Urothelium cell line (cell line): ENCODE results near the gene ENTPD5.

Source experiments
- DNase-seq: peaks from one replicate; pipeline ENCODE4 v3.0.0; 2011; ENCODE audit warnings: low spot score, mixed read lengths
- FAIRE-seq: peaks from 2 replicates; lab custom pipeline; 2011; peaks lifted over from hg19 to GRCh38; lab: Jason Lieb, UNC

The ENTPD5 gene, protein sequence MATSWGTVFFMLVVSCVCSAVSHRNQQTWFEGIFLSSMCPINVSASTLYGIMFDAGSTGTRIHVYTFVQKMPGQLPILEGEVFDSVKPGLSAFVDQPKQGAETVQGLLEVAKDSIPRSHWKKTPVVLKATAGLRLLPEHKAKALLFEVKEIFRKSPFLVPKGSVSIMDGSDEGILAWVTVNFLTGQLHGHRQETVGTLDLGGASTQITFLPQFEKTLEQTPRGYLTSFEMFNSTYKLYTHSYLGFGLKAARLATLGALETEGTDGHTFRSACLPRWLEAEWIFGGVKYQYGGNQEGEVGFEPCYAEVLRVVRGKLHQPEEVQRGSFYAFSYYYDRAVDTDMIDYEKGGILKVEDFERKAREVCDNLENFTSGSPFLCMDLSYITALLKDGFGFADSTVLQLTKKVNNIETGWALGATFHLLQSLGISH

DNA sequence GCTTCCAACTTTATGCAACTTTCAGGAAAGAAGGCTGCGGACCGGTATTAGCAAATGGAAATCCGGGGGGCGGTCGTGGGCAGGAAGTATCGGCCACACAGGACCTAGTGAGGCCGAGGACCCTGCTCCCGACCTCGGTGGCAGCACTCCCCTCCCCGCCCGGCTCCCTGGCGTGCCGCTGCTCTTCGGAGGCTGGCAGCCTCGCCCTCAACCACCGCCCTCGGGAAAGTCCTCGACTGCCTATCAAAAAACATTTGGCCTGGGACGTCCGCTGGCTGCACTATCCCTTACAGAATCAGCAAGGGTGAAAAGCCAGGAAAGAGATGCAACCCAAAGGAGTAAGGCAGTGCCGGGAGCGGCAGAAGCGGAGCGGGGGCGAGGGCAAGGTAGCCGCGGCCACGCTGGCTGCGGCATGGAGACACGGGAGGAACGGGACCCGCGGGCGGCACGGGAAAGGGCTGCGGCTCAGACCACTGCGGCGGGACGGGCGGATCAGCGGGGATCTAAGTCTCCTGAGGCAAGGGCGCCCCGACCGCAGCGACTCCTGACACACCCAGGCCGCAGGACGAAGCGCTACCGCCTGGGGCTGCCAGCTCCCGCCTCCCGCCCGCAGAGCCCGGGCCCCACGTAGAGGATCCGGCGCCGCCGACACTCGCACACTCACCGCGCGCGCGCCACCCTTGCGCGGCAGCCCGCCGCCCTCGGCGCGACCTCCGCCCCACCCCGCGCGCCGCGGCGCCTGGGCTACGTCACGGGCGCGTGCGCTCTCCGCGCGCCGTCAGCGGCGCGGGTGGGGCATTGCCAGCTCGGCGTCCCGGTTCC, at the start of gene ENTPD5, which contains the start of gene BBOF1:
TSS of gene ENTPD5 (minus strand) at position 703 of the 822 bp plus-strand sequence. CDS start 31,186 bp downstream, outside the sequence.
TSS of gene BBOF1 (plus strand) at position 764 of the 822 bp plus-strand sequence. CDS start 130 bp downstream, outside the sequence.
- FAIRE-seq (peak; percentile 100), DNase-seq (peak; percentile 100)

GRCh38 chr14:74065746-74066575, 46.9 kb upstream of the ENTPD5 start:
- DNase-seq (no peak), FAIRE-seq (no peak)

DNA sequence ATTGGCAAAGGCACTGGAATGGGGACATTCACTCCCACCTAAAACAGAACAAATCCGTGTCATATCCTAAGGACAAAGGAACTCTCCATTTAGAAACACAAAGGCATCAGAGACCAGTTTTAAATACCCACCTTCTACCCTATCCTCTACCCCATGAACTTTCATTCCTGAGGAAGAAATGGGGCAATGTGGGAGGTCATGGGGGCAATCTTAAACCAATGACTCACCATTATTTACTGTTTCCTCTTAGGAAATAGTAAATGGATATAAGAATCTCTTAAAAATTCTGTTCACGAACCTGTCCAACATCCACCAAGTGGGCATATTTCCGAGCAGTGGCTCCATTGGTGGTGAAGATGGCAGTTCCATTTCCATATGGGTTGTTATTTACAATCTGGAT, 45.8 kb upstream of the ENTPD5 start:
- FAIRE-seq: no peak
- DNase-seq: no peak

DNA sequence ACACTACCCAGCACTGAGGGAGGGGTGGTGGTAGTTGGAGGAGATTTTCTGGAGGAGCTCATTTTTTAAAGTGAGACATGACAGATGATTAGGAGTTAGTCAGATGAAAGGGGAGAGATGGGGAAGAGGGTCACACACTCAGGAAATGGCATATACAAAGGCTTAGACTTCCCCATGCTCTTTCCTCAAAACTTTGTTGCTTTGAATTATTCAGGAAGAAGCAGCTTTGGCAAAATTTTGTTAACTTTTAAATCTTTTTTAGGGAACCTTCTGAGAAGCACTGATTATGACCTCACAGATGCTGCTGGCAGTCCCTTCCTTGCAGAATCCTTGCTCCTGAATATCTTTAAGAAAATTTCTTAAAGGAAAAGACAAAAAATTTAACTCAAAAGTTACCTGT, 45.3 kb upstream of the ENTPD5 start:
- peak; percentile 5 for FAIRE-seq
- no peak for DNase-seq

- DNase-seq: no peak
- peak; percentile 77 for FAIRE-seq
Observed at GRCh38 chr14:74062809-74063150, 43.7 kb upstream of the ENTPD5 start.

DNA sequence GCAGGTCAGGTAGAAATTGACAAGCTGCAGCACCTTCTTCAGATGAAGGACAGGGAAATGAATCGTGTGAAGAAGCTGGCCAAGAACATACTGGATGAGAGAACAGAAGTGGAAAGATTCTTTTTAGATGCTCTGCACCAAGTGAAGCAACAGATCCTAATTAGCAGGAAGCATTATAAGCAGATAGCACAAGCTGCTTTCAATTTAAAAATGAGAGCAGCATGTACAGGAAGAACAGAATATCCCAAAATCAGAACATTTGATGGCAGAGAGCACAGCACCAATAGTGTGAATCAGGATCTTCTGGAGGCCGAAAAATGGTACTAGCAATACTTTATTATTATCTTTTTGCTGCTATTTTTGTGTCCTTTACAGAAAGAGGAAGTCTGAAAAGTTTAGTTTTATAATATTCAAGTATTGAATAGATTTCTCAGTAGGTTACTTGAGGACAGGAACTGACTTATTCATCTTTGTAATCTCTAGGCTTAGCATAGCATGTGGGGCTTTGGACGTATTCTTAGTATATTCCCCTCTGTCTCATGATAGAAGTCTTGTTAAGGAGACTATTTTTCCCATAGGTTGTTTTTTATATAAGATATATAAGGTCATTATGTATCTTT, 30.9 kb upstream of the ENTPD5 start:
- DNase-seq: no peak
- peak; percentile 74 for FAIRE-seq

GRCh38 chr14:74048281-74048680, 29.2 kb upstream of the ENTPD5 start:
- peak; percentile 74 for FAIRE-seq
- peak; percentile 45 for DNase-seq

- no peak for FAIRE-seq
- DNase-seq: no peak
Observed at GRCh38 chr14:74045522-74045921, 26.4 kb upstream of the ENTPD5 start.

DNA sequence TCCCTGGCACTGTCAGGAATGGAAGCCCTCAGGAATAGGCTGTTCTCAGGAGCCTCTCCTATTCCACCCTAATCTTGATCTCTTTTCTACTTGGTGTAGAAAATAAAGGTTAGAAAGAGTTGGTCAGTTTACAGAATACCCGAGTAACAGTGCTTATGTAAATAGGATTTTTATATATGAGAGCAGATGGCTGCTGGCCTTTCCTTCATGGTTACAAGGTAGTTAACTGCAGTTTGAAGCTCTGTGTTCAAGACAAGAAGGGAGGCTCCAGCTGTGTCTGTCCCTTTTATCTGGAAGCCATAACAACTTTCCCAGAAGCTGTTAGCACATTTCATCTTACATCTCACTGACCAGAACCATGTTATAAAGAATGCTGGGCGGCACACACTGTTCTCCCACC, 23.2 kb upstream of the ENTPD5 start:
- DNase-seq (no peak), FAIRE-seq (no peak)

GRCh38 chr14:74038020-74038859, 19.2 kb upstream of the ENTPD5 start:
- FAIRE-seq: no peak
- peak; percentile 70 for DNase-seq

GRCh38 chr14:74035556-74035955, 16.5 kb upstream of the ENTPD5 start:
- no peak for FAIRE-seq
- DNase-seq: no peak

DNA sequence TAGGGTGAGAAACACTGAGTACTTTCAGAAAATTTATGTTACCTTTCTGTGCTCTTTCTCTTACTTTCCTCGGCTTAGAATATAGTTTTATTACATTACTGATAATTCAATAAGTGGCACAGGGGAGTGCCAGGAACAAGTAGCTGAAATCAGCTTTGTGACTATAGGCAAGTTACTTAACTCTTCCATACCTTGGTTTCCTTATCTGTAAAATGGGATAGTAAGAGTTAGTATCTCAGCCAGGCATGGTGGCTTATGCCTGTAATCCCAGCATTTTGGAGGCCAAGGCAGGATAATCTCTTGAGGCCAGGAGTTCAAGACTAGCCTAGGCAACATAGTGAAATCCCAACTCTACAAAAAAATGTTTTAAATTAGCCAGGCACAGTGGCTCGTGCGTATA, 15.5 kb upstream of the ENTPD5 start:
- FAIRE-seq: peak; percentile 53
- no peak for DNase-seq

DNA sequence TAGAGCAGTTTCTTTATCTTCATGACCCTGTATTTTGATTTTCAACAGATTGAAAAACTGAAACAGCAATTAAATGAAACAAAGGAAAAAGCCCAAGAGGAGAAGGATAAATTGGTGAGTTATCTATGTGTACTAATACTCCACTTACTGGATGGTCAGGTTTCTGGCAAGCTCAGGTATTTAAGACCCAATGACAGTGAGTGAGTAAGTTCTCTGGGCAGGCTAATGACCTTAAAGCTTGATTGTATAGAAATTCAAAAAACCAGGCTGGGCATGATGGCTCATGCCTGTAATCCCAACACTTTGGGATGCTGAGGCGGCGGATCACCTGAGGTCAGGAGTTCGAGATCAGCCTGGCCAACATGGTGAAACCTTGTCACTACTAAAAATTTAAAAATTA, 10.0 kb upstream of the ENTPD5 start:
- no peak for DNase-seq
- FAIRE-seq: no peak

DNA sequence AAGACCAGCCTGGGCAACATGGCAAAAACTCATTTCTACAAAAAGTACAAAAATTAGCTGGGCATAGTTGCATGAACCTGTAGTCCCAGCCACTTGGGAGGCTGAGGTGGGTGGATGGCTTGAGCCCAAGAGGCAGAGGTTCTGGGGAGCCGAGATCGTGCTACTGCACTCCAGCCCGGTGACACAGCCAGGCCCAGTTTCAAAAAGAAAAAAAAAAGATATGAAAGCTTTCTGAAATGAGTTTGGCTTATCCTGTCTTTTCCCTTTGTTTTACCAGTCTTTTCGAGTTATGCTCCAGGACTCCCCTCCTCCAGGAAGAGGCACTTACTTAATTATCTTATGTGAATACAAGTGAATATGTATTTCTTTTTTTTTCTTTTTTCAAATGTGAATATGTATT, 3.3 kb upstream of the ENTPD5 start:
- FAIRE-seq (no peak), DNase-seq (no peak)

GRCh38 chr14:74019408-74020137, 485 bp upstream of the ENTPD5 start:
- DNase-seq: no peak
- peak; percentile 77 for FAIRE-seq

GRCh38 chr14:74018174-74018585, 908 bp downstream of the ENTPD5 start:
- FAIRE-seq: no peak
- no peak for DNase-seq

DNA sequence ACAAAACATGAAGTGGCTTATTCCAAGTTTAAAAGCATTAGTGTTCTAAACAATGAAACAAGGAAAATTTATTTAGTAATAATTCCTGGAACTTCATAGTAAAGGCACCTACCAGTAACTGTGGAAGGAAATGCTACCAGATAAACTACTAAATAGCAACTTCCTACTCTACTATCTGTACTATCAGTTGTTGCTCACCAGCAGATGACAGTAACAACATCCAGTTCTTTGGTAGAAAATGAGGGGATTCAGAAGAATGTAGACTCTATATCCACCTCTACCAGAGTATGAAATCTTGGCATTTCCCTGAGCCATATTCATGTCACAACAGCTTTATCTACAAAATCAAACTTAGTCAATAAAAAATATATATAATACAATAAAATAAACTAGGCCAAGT, 3.1 kb downstream of the ENTPD5 start:
- FAIRE-seq: no peak
- no peak for DNase-seq

DNA sequence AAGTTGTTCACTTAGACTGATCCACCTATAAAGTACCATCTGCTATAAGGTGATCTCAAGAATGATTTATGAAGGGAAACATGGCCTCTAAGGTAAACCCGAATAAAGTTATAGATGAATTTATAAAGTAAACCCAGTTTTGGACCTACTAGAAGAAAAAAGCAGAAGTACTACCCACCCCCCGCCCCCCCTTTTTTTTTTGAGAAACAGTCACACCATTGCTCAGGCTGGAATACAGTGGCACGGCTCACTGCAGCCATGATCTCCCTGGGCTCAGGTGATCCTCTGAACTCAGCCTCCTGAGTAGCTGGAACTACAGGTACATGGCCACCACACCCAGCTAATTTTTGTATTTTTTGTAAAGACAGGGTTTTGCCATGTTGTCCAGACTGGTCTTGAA, 3.9 kb downstream of the ENTPD5 start:
- FAIRE-seq (no peak), DNase-seq (no peak)

- FAIRE-seq: no peak
- DNase-seq: no peak
Observed at GRCh38 chr14:74014299-74014698, 4.8 kb downstream of the ENTPD5 start.
